H1 (cell line): Measurements from ENCODE around the gene CDKN2A. TPM values are rescaled to one million over a fixed set of nuclear protein-coding genes. Genes with fewer than 3 reads are reported as not detected.

Source experiments
- BCL11A ChIP-seq, 2 experiments: IDR thresholded peaks; one replicate each; pipeline ENCODE4 v1.6.1; 2011; ENCODE audit warnings: low read depth in 2 of 2, low read length in 2 of 2, mild to moderate bottlenecking in 2 of 2
- CREB1 ChIP-seq: IDR thresholded peaks from 2 replicates; pipeline ENCODE4 v1.6.1; 2012; ENCODE audit warnings: inconsistent platforms
- GABPA ChIP-seq: IDR thresholded peaks from 2 replicates; pipeline ENCODE4 v1.6.1; 2011; ENCODE audit warnings: mild to moderate bottlenecking, low read length, moderate library complexity, borderline replicate concordance; ENCODE audit not compliant: insufficient read depth
- KDM4A ChIP-seq: IDR thresholded peaks from one replicate; pipeline ENCODE4 v1.7.1; 2012; ENCODE audit warnings: low read depth, mild to moderate bottlenecking, moderate library complexity, low read length, inconsistent platforms; ENCODE audit not compliant: severe bottlenecking
- RNF2 ChIP-seq: fragments of 200-900, 300-1000 bp; sonication (generic); IDR thresholded peaks from 2 replicates; pipeline ENCODE4 v1.7.1; 2016; ENCODE audit warnings: borderline replicate concordance, low read depth, mild to moderate bottlenecking, antibody characterized with exemption, low read length; ENCODE audit not compliant: poor library complexity, severe bottlenecking; ENCODE audit errors: missing control alignments
- TBP ChIP-seq: IDR thresholded peaks from 2 replicates; pipeline ENCODE4 v1.6.1; 2011; ENCODE audit warnings: low read depth, low read length, improper control_type of control experiment
- polyA plus RNA-seq, 7 experiments: library from polyadenylated mRNA; depleted of rRNA in 3 of 7; stranded (reverse) in 5 of 7; unstranded in 2 of 7; fragments of >200 nt in 5 of 7; fragments of 200-250 nt in 2 of 7; gene quantifications; 1 replicate in 5 of 7; 2 replicates in 1 of 7; 4 replicates in 1 of 7; pipeline versions ENCODE4 v1.2.1 to v1.2.3, GENCODE V29; 2011 to 2013; ENCODE audit warnings: missing spikeins in 2 of 7, mixed read lengths in 2 of 7
- total RNA-seq: library from RNA; stranded (reverse); fragmentation: NEBNext Ultra II Directional; extraction: Animal tissue kit (Norgen Biotek cat#: 25700); gene quantifications from 2 replicates; pipeline ENCODE4 v1.2.1, GENCODE V29; 2021

The CDKN2A gene
- total and polyA plus RNA-seq, 2 of the 8 experiments (the other 6 are each of a cell fraction or from before 2014, with no cell fraction given), result 0.51 to 0.73 TPM

DNA sequence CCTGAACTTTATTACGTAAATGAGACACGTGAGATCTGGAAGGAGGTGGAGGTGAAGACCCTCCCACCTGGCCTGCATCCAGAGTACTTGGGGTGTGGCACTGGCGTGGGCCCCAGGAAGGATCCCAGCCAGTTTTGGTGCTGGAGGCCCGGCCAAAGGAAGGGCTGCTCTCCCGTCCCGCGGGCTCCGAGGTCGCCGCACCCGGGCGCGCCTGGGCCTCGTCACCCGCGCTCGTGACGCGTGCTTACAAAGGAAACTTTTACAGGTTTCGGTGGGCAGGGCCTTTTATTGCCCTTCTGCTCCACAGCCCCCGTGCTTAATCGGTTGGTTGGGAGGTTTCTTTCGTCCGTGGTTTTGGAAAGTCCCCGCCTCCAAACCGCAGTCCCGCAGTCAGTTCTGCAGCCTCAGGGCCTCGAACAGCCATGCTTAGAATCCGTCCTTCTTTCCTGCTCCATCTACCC is 29.2 kb downstream of the CDKN2A start (continued):
- no peak for TF ChIP-seq TBP
- TF ChIP-seq BCL11A (IDR thresholded peaks at IDR 0.05; ENCODE audit: low read depth in 2 of 2, low read length in 2 of 2), result no peak
- TF ChIP-seq RNF2, result no peak
- TF ChIP-seq GABPA, result no peak
- TF ChIP-seq KDM4A, result no peak
- TF ChIP-seq CREB1, result peak; percentile 39; the same call in 1 of the 2 replicates
